Activated CD4-positive, alpha-beta T cell treated with anti-CD3 and anti-CD28 coated beads, Interleukin-2, amount 50 U/mL, for 48 hours (primary cell): ENCODE data around the gene RAB24.

Experiments used
- DNase-seq, 2 experiments: peaks; one replicate each; pipeline ENCODE4 v3.0.0-alpha.2; 2020

The RAB24 gene

DNA sequence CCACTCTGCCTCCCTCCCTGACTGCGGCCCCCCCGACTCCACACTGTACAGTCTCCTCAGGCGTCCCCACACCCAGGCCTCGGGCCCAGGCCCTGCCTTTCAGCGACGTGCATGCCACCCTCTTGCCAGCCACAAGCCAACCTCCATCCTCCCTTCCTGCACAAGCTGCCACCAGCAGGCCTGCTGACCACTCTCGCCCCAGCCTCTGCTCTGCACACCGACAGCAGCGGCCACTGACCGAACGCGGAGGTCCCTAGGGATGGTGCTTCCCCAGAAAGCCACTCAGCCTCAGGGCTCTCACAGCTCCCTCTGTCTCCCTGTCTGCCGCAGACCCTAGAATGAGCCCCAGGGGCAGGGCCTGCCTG, 29.4 kb upstream of the RAB24 start:
- no peak for DNase-seq

GRCh38 chr5:177332031-177332895, 28.7 kb upstream of the RAB24 start:
- no peak for DNase-seq

GRCh38 chr5:177330991-177331842, 27.7 kb upstream of the RAB24 start:
- DNase-seq: no peak

GRCh38 chr5:177329883-177330282, 26.4 kb upstream of the RAB24 start:
- no peak for DNase-seq

DNA sequence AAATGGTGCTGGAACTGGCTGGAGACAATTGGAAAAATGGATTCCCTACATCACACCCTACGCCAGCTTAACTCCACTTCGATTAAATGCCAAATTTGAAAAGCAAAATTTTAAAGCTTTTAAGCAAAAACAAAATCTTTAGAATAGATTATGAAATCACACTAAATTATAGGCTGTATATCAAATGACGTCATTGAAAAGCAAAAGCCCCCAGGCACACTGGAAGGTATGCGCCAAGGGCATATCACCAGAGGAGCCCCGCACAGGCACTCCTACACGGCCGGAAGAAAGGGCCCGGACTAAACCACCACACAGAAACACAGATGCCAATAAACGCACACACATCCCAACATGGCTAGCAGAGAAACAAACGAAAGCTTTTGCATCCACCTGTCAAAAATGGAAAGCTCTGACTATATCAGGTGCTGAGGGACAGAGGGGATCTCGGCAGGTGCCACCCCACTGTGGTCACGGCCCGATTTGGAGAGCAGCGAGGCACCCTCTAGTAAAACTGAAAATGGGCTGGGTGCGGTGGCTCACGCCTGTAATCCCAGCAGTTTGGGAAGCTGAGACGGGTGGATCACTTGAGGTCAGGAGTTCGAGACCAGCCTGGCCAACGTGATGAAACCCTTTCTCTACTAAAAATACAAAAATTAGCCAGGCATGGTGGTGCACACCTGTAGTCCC, 25.2 kb upstream of the RAB24 start:
- no peak for DNase-seq

DNA sequence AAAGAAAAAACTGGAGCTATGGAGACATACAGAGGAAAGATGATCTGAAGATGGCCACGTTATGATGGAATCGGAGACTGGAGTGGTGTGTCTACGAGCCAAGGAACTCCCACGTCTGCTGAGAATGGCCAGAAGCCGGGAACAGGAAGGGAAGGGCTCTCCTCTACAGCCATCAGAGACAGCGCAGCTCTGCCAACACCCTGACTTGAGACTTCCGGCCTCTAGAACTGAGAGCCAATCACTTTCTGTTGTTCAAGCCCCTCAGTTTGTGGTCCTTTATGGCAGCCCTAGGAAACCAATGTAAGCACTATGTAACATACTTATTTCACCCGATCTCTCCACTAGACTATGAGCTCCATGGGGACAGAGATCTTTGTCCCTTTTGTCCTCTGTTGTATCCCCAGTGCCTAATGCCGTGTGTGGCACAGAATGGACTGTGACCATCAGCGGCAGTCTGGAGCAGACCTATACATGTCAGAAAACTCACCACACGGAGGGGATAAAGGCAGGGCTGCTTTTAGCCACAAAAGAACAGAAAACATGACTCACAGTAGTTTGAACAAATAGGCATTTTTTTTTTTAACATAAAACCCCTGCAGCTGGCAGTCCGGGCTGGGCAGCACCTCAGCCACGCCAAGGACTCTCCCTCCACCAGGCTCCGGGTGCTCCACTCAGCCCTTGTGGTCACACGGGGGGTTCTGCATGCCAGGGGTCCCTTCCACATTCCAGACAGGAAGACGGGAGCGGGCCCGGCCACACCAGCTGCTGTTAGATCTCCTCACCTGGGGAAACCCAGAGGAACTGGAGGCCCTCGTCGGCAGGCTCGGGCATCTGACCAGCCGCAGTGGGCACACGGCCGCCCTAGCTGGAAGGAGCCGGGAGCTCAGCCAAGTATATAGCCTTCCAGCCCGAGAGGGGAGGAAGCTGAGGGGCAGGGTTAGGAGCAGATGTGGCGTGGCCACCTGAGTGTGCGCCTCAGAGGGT, 24.3 kb upstream of the RAB24 start:
- DNase-seq: no peak

GRCh38 chr5:177325868-177326381, 22.4 kb upstream of the RAB24 start:
- no peak for DNase-seq

- DNase-seq: no peak
Observed at GRCh38 chr5:177320879-177321278, 17.4 kb upstream of the RAB24 start.

DNA sequence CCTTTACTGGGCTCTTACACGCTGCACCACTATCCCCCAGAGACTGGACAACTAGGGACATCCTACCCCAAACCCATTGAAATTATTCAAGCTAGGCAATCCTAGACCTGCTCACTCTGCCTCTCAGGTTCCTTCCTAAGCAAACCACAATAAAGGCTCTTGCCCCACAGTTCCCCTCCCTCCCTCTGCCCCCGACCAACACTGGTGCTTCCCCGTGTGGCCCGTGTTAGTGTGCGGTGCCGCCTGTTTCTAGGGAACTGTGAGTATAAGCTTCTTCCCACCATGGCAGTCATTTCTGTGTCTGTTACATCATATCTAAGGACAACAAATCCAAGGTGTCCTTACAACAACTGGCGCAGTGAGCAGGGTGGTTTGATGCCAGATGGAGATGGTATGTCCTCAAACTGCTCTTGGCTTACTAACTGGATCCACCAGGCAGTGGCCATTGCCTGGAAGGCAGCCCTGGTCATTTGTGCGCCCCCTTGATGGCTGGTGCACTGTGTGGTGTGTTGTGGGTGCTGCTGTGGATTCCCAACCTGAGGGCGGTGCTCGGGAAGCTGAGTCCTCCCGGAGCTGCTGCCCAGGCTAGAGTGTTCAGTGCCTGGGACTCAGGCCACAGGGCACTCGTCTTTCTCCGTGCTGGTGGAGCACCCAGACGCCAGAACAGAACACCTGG, 16.5 kb upstream of the RAB24 start:
- DNase-seq: peak in 1 of 2 experiments; percentile 26

DNA sequence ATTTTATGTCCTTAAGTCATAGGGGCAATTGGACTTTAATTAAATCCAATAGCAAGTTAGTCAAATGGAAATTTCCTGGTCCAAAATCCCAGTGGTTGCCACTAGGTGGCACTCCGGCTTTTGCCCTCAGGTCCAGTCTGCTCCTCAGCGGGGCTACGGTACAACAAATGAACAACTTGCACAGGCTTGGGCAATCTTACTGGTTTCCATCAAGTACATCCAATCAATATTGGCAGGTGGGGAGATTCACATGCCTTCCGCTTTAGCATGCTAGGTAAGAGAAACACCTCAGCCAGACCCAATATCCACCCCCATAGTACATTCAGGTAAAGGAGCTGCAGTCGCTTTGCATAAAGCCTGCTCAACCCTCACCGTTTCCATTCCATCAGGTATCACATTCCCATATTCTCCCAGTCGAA, 14.4 kb upstream of the RAB24 start:
- DNase-seq: peak; percentile 81 to 87

GRCh38 chr5:177316005-177316404, 12.5 kb upstream of the RAB24 start:
- DNase-seq: no peak

GRCh38 chr5:177315411-177315810, 11.9 kb upstream of the RAB24 start:
- DNase-seq: no peak

DNA sequence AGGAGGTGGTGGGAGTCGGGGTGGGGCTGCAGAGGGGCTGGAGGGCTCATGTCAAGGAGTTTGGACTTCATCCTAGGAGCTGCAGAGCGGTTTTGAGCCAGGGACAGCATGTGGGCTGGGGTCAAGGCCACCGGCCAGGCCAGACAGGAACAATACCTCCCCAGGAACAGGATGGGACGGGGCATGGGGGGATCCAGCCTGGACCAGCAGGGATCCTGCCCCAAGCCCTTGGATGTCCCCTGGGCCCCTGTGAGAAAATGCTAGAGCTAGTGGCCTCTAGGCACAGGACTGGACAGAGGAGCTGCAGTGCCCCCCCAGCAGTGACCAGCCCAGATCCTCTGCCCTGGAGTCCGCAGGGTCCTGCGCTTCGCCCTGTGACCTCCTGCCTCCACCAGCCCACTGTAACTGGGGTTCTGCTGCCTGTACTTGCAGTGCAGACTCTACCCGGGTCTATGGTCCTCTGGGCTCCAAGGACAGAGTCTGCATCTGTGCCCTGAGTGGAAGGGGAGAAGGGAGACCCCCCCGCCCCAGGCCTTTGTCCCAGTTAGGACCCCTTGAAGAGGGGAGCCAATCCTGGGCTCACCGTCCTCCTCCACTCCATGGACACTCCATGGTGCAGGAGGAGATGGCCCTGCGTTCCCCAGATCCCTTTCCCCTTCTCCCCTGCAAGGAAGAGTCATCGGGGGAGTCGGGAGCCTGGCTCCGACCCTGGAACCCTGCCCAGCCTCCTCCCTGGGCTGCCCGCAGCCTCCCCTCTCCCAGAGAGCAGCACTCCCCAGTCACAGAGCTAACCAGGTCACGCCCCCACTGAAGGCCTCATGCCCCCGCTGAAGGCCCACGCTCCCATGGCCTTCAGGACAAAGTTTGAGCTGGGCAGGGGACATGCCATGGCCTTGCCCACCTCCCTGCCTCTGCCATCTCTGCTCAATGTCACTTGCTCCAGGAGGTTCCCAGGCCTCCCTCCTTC, 11.1 kb upstream of the RAB24 start:
- no peak for DNase-seq

- no peak for DNase-seq
Observed at GRCh38 chr5:177313561-177314259, 10.2 kb upstream of the RAB24 start.

GRCh38 chr5:177312649-177313181, 9.2 kb upstream of the RAB24 start:
- peak; percentile 60 to 70 for DNase-seq

GRCh38 chr5:177311723-177312648, 8.5 kb upstream of the RAB24 start, which contains the start of gene MXD3:
Gene MXD3, minus strand, starts transcription at chr5:177311898. Its CDS starts 68 bp downstream, at chr5:177311830.
- peak; percentile 99 for DNase-seq

DNA sequence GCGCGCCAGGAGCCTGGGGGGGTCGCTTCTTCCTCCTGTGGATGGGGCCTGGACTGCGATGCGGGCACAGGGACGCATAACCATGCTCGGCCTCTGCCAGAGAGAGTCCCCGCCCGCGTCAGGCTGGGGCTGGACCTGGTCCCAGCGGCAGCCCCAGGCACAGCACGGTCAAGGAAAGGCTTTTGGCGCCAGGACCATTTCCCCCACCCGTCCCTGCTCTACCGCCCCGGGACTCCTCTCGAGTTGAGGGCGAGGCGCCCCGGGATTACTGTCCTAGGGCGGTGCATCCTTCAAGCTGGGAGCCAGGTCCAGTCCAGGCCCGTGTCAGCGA, 7.8 kb upstream of the RAB24 start:
- DNase-seq: no peak
